ENCODE measurements around the gene ERN1. TPM values are rescaled to one million over a fixed set of nuclear protein-coding genes. Genes with fewer than 3 reads are reported as not detected.

ERN1 gene
- total and polyA plus RNA-seq, 2 of the 13 experiments (the other 11 are each of a cell fraction or from before 2014, with no cell fraction given): 6.0 to 12.7 TPM

DNA sequence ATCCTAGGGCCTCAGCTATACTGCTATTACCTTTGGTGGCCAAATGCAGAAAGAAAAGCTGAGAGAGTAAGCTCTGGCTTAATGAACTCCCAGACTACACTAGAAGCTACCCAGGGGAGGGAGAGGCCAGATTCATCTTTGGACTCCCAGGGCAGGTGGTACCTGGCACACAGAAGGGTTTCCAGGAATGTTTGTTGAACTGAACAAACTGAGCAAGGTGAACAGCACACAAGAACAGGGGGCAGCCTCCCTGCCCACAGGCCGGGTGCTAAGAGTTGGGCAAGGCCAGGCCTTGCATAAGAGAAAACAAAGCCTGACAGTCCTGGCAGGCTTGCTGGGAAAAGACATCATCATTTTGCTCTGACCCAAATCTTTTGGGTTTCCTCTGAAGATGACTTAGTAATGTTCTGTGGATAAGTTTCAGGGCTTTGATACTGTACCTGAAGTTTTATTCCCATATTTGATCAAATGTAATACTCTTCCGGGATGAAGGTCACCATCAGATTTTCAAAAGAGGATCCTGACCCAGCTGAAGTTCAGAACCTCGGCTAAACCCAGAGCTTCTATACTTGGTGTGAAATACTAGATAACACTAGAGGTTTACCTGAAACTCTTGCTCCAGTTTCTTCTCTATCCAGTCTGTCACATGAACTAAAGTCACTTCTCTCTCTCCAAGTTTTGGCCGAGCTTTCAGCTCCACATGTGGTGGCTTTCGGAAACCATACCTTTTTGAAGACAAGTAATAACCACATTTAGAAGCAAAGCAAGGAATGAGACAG lies 20.5 kb upstream of the ERN1 start (continued):
- TF ChIP-seq, protein P1, sequence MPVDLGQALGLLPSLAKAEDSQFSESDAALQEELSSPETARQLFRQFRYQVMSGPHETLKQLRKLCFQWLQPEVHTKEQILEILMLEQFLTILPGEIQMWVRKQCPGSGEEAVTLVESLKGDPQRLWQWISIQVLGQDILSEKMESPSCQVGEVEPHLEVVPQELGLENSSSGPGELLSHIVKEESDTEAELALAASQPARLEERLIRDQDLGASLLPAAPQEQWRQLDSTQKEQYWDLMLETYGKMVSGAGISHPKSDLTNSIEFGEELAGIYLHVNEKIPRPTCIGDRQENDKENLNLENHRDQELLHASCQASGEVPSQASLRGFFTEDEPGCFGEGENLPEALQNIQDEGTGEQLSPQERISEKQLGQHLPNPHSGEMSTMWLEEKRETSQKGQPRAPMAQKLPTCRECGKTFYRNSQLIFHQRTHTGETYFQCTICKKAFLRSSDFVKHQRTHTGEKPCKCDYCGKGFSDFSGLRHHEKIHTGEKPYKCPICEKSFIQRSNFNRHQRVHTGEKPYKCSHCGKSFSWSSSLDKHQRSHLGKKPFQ (CRISPR knock-in tag; IDR thresholded peaks at IDR 0.05; ENCODE audit: insufficient replicate concordance): peak; percentile 61
- TF ChIP-seq ZNF337 (CRISPR knock-in tag; IDR thresholded peaks at IDR 0.05; ENCODE audit: borderline replicate concordance, low read depth): no peak
- no peak for TF ChIP-seq ZNF589 (CRISPR knock-in tag; conservative IDR thresholded peaks at IDR 0.05)
- TF ChIP-seq, protein P2, sequence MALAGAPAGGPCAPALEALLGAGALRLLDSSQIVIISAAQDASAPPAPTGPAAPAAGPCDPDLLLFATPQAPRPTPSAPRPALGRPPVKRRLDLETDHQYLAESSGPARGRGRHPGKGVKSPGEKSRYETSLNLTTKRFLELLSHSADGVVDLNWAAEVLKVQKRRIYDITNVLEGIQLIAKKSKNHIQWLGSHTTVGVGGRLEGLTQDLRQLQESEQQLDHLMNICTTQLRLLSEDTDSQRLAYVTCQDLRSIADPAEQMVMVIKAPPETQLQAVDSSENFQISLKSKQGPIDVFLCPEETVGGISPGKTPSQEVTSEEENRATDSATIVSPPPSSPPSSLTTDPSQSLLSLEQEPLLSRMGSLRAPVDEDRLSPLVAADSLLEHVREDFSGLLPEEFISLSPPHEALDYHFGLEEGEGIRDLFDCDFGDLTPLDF (CRISPR knock-in tag; IDR thresholded peaks at IDR 0.05): no peak
- TF ChIP-seq RARG (CRISPR knock-in tag; IDR thresholded peaks at IDR 0.05; ENCODE audit: low read depth): no peak
- TF ChIP-seq, protein P3, sequence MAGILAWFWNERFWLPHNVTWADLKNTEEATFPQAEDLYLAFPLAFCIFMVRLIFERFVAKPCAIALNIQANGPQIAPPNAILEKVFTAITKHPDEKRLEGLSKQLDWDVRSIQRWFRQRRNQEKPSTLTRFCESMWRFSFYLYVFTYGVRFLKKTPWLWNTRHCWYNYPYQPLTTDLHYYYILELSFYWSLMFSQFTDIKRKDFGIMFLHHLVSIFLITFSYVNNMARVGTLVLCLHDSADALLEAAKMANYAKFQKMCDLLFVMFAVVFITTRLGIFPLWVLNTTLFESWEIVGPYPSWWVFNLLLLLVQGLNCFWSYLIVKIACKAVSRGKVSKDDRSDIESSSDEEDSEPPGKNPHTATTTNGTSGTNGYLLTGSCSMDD (CRISPR knock-in tag; IDR thresholded peaks at IDR 0.05): no peak
- TF ChIP-seq, protein P4, sequence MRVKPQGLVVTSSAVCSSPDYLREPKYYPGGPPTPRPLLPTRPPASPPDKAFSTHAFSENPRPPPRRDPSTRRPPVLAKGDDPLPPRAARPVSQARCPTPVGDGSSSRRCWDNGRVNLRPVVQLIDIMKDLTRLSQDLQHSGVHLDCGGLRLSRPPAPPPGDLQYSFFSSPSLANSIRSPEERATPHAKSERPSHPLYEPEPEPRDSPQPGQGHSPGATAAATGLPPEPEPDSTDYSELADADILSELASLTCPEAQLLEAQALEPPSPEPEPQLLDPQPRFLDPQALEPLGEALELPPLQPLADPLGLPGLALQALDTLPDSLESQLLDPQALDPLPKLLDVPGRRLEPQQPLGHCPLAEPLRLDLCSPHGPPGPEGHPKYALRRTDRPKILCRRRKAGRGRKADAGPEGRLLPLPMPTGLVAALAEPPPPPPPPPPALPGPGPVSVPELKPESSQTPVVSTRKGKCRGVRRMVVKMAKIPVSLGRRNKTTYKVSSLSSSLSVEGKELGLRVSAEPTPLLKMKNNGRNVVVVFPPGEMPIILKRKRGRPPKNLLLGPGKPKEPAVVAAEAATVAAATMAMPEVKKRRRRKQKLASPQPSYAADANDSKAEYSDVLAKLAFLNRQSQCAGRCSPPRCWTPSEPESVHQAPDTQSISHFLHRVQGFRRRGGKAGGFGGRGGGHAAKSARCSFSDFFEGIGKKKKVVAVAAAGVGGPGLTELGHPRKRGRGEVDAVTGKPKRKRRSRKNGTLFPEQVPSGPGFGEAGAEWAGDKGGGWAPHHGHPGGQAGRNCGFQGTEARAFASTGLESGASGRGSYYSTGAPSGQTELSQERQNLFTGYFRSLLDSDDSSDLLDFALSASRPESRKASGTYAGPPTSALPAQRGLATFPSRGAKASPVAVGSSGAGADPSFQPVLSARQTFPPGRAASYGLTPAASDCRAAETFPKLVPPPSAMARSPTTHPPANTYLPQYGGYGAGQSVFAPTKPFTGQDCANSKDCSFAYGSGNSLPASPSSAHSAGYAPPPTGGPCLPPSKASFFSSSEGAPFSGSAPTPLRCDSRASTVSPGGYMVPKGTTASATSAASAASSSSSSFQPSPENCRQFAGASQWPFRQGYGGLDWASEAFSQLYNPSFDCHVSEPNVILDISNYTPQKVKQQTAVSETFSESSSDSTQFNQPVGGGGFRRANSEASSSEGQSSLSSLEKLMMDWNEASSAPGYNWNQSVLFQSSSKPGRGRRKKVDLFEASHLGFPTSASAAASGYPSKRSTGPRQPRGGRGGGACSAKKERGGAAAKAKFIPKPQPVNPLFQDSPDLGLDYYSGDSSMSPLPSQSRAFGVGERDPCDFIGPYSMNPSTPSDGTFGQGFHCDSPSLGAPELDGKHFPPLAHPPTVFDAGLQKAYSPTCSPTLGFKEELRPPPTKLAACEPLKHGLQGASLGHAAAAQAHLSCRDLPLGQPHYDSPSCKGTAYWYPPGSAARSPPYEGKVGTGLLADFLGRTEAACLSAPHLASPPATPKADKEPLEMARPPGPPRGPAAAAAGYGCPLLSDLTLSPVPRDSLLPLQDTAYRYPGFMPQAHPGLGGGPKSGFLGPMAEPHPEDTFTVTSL (CRISPR knock-in tag; IDR thresholded peaks at IDR 0.05; ENCODE audit: borderline replicate concordance): peak; percentile 95
- TF ChIP-seq, protein P5, sequence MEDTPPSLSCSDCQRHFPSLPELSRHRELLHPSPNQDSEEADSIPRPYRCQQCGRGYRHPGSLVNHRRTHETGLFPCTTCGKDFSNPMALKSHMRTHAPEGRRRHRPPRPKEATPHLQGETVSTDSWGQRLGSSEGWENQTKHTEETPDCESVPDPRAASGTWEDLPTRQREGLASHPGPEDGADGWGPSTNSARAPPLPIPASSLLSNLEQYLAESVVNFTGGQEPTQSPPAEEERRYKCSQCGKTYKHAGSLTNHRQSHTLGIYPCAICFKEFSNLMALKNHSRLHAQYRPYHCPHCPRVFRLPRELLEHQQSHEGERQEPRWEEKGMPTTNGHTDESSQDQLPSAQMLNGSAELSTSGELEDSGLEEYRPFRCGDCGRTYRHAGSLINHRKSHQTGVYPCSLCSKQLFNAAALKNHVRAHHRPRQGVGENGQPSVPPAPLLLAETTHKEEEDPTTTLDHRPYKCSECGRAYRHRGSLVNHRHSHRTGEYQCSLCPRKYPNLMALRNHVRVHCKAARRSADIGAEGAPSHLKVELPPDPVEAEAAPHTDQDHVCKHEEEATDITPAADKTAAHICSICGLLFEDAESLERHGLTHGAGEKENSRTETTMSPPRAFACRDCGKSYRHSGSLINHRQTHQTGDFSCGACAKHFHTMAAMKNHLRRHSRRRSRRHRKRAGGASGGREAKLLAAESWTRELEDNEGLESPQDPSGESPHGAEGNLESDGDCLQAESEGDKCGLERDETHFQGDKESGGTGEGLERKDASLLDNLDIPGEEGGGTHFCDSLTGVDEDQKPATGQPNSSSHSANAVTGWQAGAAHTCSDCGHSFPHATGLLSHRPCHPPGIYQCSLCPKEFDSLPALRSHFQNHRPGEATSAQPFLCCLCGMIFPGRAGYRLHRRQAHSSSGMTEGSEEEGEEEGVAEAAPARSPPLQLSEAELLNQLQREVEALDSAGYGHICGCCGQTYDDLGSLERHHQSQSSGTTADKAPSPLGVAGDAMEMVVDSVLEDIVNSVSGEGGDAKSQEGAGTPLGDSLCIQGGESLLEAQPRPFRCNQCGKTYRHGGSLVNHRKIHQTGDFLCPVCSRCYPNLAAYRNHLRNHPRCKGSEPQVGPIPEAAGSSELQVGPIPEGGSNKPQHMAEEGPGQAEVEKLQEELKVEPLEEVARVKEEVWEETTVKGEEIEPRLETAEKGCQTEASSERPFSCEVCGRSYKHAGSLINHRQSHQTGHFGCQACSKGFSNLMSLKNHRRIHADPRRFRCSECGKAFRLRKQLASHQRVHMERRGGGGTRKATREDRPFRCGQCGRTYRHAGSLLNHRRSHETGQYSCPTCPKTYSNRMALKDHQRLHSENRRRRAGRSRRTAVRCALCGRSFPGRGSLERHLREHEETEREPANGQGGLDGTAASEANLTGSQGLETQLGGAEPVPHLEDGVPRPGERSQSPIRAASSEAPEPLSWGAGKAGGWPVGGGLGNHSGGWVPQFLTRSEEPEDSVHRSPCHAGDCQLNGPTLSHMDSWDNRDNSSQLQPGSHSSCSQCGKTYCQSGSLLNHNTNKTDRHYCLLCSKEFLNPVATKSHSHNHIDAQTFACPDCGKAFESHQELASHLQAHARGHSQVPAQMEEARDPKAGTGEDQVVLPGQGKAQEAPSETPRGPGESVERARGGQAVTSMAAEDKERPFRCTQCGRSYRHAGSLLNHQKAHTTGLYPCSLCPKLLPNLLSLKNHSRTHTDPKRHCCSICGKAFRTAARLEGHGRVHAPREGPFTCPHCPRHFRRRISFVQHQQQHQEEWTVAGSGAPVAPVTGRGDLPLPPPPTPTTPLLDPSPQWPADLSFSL (CRISPR knock-in tag; IDR thresholded peaks at IDR 0.05): peak; percentile 52; the same call in 1 of the 2 replicates
- TF ChIP-seq ZNF234 (CRISPR knock-in tag; conservative IDR thresholded peaks at IDR 0.05): 0 out of 2 replicates have a peak, but pooled peaks have one; percentile 37
- TF ChIP-seq DPF2 (CRISPR knock-in tag; IDR thresholded peaks at IDR 0.05; ENCODE audit: borderline replicate concordance, low read depth): peak; percentile 100

All from HepG2 (cell line).